HG03442 (cell line): Measurements from ENCODE around the gene SRP68.

Experiments used
- ATAC-seq: cut with Tn5 transposase; IDR thresholded peaks from one replicate; pipeline ENCODE4 v1.9.1; 2021; ENCODE audit warnings: mild to moderate bottlenecking, moderate library complexity; ENCODE audit not compliant: unreplicated experiment

SRP68 gene

DNA sequence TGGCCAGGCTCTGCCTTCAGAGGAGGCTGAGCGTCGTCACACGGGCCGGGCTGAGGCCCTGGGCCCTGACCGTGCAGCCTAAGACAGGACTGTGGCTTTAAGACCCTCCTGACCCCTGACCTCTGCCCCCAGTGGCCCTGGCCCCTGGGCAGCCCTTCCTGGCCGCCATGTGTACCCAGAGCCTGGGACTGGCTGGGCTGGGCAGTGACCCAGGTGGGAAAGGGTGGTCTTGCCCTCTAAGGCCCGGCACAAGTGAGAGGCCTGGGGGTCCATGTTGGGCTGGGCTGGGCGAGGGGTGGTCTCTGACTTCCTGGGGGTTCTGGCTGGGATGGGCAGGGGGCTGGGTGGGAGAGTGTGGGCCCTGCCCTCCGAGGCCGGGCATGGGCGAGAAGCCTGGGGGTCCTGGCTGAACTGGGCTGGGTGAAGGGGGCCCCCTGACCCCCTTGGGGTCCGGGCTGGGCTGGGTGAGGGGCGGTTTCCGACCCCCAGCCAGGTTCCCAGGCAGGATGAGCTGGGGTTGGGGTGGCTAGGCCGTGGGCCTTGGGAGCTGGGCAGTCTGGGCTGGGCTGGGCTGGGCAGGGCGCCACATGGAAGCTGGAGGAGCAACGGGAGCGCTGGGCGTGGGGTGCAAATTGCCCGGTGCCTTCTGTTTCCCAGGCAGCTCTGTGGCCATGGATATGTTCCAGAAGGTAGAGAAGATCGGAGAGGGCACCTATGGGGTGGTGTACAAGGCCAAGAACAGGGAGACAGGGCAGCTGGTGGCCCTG lies 71.4 kb downstream of the SRP68 start, which contains the start of gene CDK3:
Gene CDK3, plus strand, starts transcription at position 101 of the 767 bp plus-strand sequence. Its CDS starts 571 bp downstream, at position 672.
- no peak for ATAC-seq

GRCh38 chr17:76000016-76000754 lies 72.1 kb downstream of the SRP68 start:
- ATAC-seq, result no peak

DNA sequence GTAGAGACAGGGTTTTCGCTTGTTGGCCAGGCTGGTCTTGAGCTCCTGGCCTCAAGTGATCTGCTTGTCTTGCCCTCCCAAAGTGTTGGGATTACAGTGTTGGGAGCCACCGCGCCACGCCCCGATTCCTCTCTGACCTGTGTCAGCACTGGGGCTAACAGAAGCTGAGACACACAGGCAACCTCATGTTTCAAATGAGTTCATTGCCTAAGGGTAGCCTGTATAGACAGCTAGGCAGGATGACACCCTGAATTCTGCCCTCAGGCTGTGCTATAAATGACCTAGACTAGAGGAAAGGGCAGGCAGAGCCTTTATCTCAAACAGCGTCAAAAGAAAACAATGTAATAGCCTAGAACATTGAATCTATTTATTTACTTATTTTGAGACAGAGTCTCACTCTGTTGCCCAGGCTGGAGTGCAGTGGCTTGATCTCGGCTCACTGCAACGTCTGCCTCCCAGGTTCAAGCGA lies 74.0 kb downstream of the SRP68 start:
- no peak for ATAC-seq

GRCh38 chr17:75996665-75997590 lies 75.4 kb downstream of the SRP68 start:
- ATAC-seq, result no peak

DNA sequence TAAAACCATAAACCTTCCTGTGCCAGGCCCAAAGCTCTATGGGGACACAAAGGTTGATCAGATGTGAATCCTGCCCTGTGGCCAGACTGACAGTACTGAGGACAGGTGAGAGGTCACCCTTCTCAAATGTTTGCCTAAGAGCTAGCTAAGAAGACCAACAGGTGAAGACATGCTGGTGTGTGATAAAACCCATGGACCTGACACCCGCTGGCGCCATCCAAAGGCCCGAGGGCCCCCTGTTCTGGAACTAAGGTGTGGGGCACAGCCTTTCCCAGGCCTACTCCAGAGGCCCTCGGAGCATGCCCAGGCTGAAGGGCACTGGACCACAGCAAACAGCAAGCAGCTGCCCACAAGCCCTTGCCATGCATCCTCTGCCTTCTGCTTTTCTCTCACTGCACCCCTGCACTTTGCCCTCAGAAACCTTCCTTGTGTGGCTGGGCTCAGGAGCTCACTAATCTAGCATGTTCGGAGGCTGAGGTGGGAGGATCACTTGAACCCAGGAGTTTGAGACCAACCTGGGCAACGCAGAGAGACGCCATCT lies 76.9 kb downstream of the SRP68 start:
- no peak for ATAC-seq

- no peak for ATAC-seq
These were observed 77.4 kb downstream of the SRP68 start for GRCh38 chr17:75994802-75995370.

GRCh38 chr17:75991396-75991795 lies 80.9 kb downstream of the SRP68 start:
- ATAC-seq, result no peak
